Psoas muscle (tissue), 8 donors: ENCODE results near the gene MAGI2. TPM values are rescaled to one million over a fixed set of nuclear protein-coding genes. Genes with fewer than 3 reads are reported as not detected.

Source experiments
- ATAC-seq, 4 donors: fragments of 200-7000 bp; cut with Tn5 transposase; one replicate each; pipeline ENCODE4 v1.9.1; 2020; ENCODE audit warnings: moderate library complexity in 3 of 4, mild to moderate bottlenecking in 2 of 4
- DNase-seq, 2 donors: peaks; one replicate each; pipeline ENCODE4 v3.0.0-alpha.2; 2020
- H3K27ac ChIP-seq: fragments of 200-600 bp; one replicate; pipeline ENCODE4 v1.8.0; 2022
- H3K27me3 ChIP-seq, 3 donors: fragments of 200-600 bp in 1 of 3; one replicate each; pipeline versions ENCODE4 v1.6.1 to v1.8.0; 2013 to 2022; ENCODE audit warnings: low read length in 2 of 3, mild to moderate bottlenecking in 2 of 3, moderate library complexity in 1 of 3; ENCODE audit not compliant: insufficient read depth in 3 of 3
- H3K36me3 ChIP-seq, 2 donors: fragments of 200-600 bp in 1 of 2; one replicate each; pipeline versions ENCODE4 v1.6.1 to v1.8.0; 2013 to 2022; ENCODE audit warnings: low read depth in 1 of 2, mild to moderate bottlenecking in 1 of 2, moderate library complexity in 1 of 2; ENCODE audit not compliant: insufficient read depth in 1 of 2
- H3K4me1 ChIP-seq: fragments of 200-600 bp; one replicate; pipeline ENCODE4 v1.8.0; 2022
- H3K4me3 ChIP-seq: fragments of 200-600 bp; one replicate; pipeline ENCODE4 v1.8.0; 2022; ENCODE audit warnings: mild to moderate bottlenecking
- H3K9me3 ChIP-seq: fragments of 200-600 bp; one replicate; pipeline ENCODE4 v1.8.0; 2022
- CTCF ChIP-seq: fragments of 200-600 bp; IDR thresholded peaks from one replicate; pipeline ENCODE4 v1.8.0; 2022; ENCODE audit warnings: antibody characterized with exemption
- WGBS, 3 donors: extraction: QIAGEN DNeasy Blood & Tissue Kit; methylation state at CpG; one replicate each; pipeline versions ENCODE4 v1.1.6 to v1.1.7; 2013; 5-methylcytosine and 5-hydroxymethylcytosine counted together
- intact Hi-C, 2 donors: fragments of 100-400 bp; cut with DNase I; formaldehyde crosslinking; loops; one replicate each; pipeline versions ENCODE4 v1.11.0 to v1.14.2; 2022
- polyA plus RNA-seq, 3 donors: library from polyadenylated mRNA; stranded (reverse); fragments of 200-250 nt; gene quantifications; one replicate each; pipeline ENCODE4 v1.2.3, GENCODE V29; 2013
- total RNA-seq, 4 donors: library from RNA; stranded (reverse); fragmentation: NEBNext Ultra II Directional in 2 of 4; extraction: Animal tissue kit (Norgen Biotek cat#: 25700) in 2 of 4; gene quantifications; one replicate each; pipeline versions ENCODE4 v1.2.1 to v1.2.4, GENCODE V29; 2021 to 2023
- donor health status: healthy with polysubstance abuse.
- donor health status: DM: no; HTN: no; CAD: no; lungs with moderate emphysema.
- donor health status: Bipolar disorder and iron deficiency.
- donor health status: healthy.
- donor health status: DM: yes; HTN: yes; CAD: no.
- donor health status: DM: no; HTN: no; CAD: no.
- donor health status: DM: no; HTN: no; CAD: no.
- donor health status: DM: yes; HTN: yes; CAD: no.

The MAGI2 gene
- total and polyA plus RNA-seq, 7 donors = 0.46 to 2.5 (median 1.4) TPM

GRCh38 chr7:78223598-78223997, 1229.9 kb downstream of the MAGI2 start:
- intact Hi-C loops = no loop called here
- 67 to 75% (median 74%) methylated on average over 1 of the region's 1 CpG for WGBS, 3 donors
- no peak for DNase-seq
- ATAC-seq = no peak
- TF ChIP-seq CTCF = no peak
- H3K9me3 ChIP-seq = no peaks in the 10 kb centered on the region
- no peaks in the 10 kb centered on the region for H3K4me1 ChIP-seq
- no peaks in the 10 kb centered on the region for H3K36me3 ChIP-seq
- H3K4me3 ChIP-seq = no peak overlapping the region
- H3K27me3 ChIP-seq = no peaks in the 10 kb centered on the region
- H3K27ac ChIP-seq = no peak overlapping the region

GRCh38 chr7:78222001-78222751, 1231.3 kb downstream of the MAGI2 start:
- H3K4me1 ChIP-seq = no peaks in the 10 kb centered on the region
- H3K27ac ChIP-seq = no peak overlapping the region
- TF ChIP-seq CTCF = no peak
- no peaks in the 10 kb centered on the region for H3K27me3 ChIP-seq
- intact Hi-C loops = no loop called here
- 41 to 49% (median 47%) methylated on average over 5 of the region's 5 CpGs for WGBS, 3 donors
- H3K36me3 ChIP-seq = no peaks in the 10 kb centered on the region
- H3K9me3 ChIP-seq = no peaks in the 10 kb centered on the region
- no peak for ATAC-seq
- H3K4me3 ChIP-seq = no peak overlapping the region
- DNase-seq = no peak

- Histone ChIP-seq H3K27me3 (no peaks in the 10 kb centered on the region), H3K4me1 (no peaks in the 10 kb centered on the region), H3K36me3 (no peaks in the 10 kb centered on the region), H3K27ac (no peak overlapping the region), H3K9me3 (no peaks in the 10 kb centered on the region), H3K4me3 (no peak overlapping the region)
- no peak for TF ChIP-seq CTCF
- DNase-seq = no peak
- intact Hi-C loops = no loop called here
- 82 to 85% (median 84%) methylated on average over 5 of the region's 5 CpGs for WGBS, 3 donors
- ATAC-seq = no peak
Measured at GRCh38 chr7:78220754-78221153, 1232.7 kb downstream of the MAGI2 start.

- Histone ChIP-seq H3K36me3 (no peaks in the 10 kb centered on the region), H3K27me3 (no peaks in the 10 kb centered on the region), H3K9me3 (no peaks in the 10 kb centered on the region), H3K27ac (no peak overlapping the region), H3K4me3 (no peak overlapping the region), H3K4me1 (no peaks in the 10 kb centered on the region)
- DNase-seq (no peak), ATAC-seq (no peak)
- WGBS, 3 donors = 78 to 83% (median 80%) methylated on average over 9 of the region's 9 CpGs
- intact Hi-C loops = no loop called here
- no peak for TF ChIP-seq CTCF
Measured at GRCh38 chr7:78218876-78219275, 1234.6 kb downstream of the MAGI2 start.

GRCh38 chr7:78218051-78218450, 1235.4 kb downstream of the MAGI2 start:
- H3K27ac ChIP-seq = no peak overlapping the region
- ATAC-seq (no peak), DNase-seq (no peak)
- 70 to 80% (median 77%) methylated on average over 1 of the region's 1 CpG for WGBS, 3 donors
- H3K4me1 ChIP-seq = no peaks in the 10 kb centered on the region
- H3K27me3 ChIP-seq = no peaks in the 10 kb centered on the region
- intact Hi-C loops = no loop called here
- TF ChIP-seq CTCF = no peak
- no peaks in the 10 kb centered on the region for H3K9me3 ChIP-seq
- no peak overlapping the region for H3K4me3 ChIP-seq
- H3K36me3 ChIP-seq = no peaks in the 10 kb centered on the region
